Fibroblast of lung (primary cell): ENCODE results near the gene SLC25A33. TPM values are rescaled to one million over a fixed set of nuclear protein-coding genes. Genes with fewer than 3 reads are reported as not detected.

ENCODE experiments used
- DNase-seq, 2 donors: peaks; one replicate each; pipeline versions ENCODE4 v3.0.0 to v3.0.0-alpha.2; 2010; ENCODE audit warnings: low read depth in 2 of 2
- H2AFZ ChIP-seq: 2 replicates; pipeline ENCODE4 v1.5.1; 2012; ENCODE audit warnings: low read length, control low read depth, inconsistent platforms
- H3K27ac ChIP-seq: 2 replicates; pipeline ENCODE4 v1.5.1; 2011; ENCODE audit warnings: low read length, control low read depth; ENCODE audit not compliant: insufficient read depth
- H3K27me3 ChIP-seq: 2 replicates; pipeline ENCODE4 v1.5.1; 2011; ENCODE audit warnings: mild to moderate bottlenecking, low read length; ENCODE audit not compliant: control insufficient read depth, insufficient read depth
- H3K36me3 ChIP-seq: 2 replicates; pipeline ENCODE4 v1.5.1; 2011; ENCODE audit warnings: low read length; ENCODE audit not compliant: control insufficient read depth, insufficient read depth
- H3K4me1 ChIP-seq: 2 replicates; pipeline ENCODE4 v1.5.1; 2011; ENCODE audit warnings: low read length; ENCODE audit not compliant: control insufficient read depth, insufficient read depth; ENCODE audit errors: extremely low read depth
- H3K4me2 ChIP-seq: 2 replicates; pipeline ENCODE4 v1.5.1; 2011; ENCODE audit warnings: low read length, control low read depth; ENCODE audit not compliant: insufficient read depth; ENCODE audit errors: extremely low read depth
- H3K4me3 ChIP-seq, 4 experiments: fragments of 200-600 bp in 1 of 4; sonication (generic) in 1 of 4; replicated peaks in 1 of 4; 2 replicates each; pipeline ENCODE4 v1.5.1; 2011 to 2016; ENCODE audit warnings: low read length in 4 of 4, low read depth in 3 of 4, mild to moderate bottlenecking in 3 of 4, control low read depth in 2 of 4, inconsistent platforms in 1 of 4, mixed read lengths in 1 of 4; ENCODE audit not compliant: insufficient read depth in 1 of 4; ENCODE audit errors: control extremely low read depth in 1 of 4
- H3K79me2 ChIP-seq: 2 replicates; pipeline ENCODE4 v1.5.1; 2012; ENCODE audit warnings: mild to moderate bottlenecking, low read length, inconsistent platforms; ENCODE audit not compliant: control insufficient read depth, insufficient read depth
- H3K9ac ChIP-seq: 2 replicates; pipeline ENCODE4 v1.5.1; 2011; ENCODE audit warnings: mild to moderate bottlenecking, low read length, control low read depth; ENCODE audit not compliant: insufficient read depth
- H3K9me3 ChIP-seq: 2 replicates; pipeline ENCODE4 v1.5.1; 2012; ENCODE audit warnings: low read depth, low read length; ENCODE audit not compliant: control insufficient read depth, insufficient read depth
- H4K20me1 ChIP-seq: 2 replicates; pipeline ENCODE4 v1.5.1; 2011; ENCODE audit warnings: low read length; ENCODE audit not compliant: control insufficient read depth, insufficient read depth; ENCODE audit errors: extremely low read depth
- EZH2 ChIP-seq: IDR thresholded peaks from 2 replicates; pipeline ENCODE4 v1.5.1; 2012; ENCODE audit warnings: low read length, control low read depth, mild to moderate bottlenecking; ENCODE audit errors: missing control alignments
- polyA plus RNA-seq, 2 donors: library from polyadenylated mRNA; depleted of rRNA in 1 of 2; stranded (reverse) in 1 of 2; unstranded in 1 of 2; fragments of >200 nt; gene quantifications; 2 replicates each; pipeline ENCODE4 v1.2.1, GENCODE V29; 2011 to 2012; ENCODE audit warnings: missing spikeins in 1 of 2
- total RNA-seq: library from RNA; depleted of rRNA; stranded (reverse); fragments of >200 nt; gene quantifications from 2 replicates; pipeline ENCODE4 v1.2.1, GENCODE V29; 2014
- TF ChIP-seq, protein P1 (sequence below), 2 donors: IDR thresholded peaks in 1 of 2; conservative IDR thresholded peaks in 1 of 2; 1 replicate in 1 of 2; 2 replicates in 1 of 2; pipeline ENCODE4 v1.5.1; 2011 to 2012; ENCODE audit warnings: low read length in 2 of 2, control low read depth in 1 of 2, inconsistent platforms in 1 of 2, low read depth in 1 of 2, mild to moderate bottlenecking in 1 of 2

The SLC25A33 gene
- total and polyA plus RNA-seq, 2 donors (not counting 1 experiment from before 2014, with no cell fraction given), result 3.5 to 4.8 TPM

DNA sequence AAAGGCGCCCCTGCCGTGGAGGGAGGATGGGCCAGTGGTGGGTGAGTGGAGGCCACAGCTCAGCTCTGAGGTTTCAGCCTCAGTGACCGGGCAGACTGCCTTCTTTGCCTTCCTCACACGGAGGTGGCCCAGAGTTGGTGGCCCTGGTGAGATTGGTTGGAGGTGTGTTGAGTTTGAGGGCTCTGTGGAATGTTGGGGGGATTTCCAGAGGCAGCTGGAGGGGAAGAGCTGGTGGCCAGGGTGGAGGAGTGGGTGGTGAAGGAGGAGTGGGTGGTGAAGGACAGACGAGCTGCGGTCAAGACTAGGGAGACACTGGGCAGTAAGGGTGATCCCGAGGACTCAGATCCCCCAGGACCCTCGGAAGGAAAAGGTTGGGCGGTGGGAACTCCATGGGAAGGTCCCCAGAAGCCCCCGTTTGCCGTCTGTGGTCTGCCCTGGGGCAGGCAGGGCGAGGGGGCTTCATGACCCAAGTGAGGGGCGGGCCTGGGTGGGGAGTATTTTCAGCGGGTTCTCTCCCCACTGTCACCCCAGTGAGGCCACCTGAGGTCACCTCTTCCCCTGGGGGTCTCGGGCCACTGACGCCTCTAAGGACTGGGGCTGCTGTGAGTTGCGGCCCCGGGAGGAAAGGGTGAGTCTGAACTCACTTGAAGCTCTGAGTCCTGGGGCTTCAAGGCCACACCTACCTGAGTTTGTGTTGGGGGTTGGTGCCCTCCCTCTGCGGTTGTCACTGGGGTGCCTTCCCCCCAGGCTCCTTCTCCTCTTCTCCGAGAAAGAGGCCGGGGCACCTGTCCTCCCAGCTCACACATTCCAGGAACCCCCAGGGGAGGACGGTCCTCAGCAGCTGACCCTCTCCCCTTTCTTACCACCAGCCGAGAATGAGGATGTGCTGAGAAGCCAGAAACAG, 89.5 kb downstream of the SLC25A33 start:
- no peaks in the 10 kb centered on the region for H3K36me3 ChIP-seq
- H2AFZ ChIP-seq, result no peak overlapping the region
- no peaks in the 10 kb centered on the region for H3K9me3 ChIP-seq
- TF ChIP-seq, protein P1, sequence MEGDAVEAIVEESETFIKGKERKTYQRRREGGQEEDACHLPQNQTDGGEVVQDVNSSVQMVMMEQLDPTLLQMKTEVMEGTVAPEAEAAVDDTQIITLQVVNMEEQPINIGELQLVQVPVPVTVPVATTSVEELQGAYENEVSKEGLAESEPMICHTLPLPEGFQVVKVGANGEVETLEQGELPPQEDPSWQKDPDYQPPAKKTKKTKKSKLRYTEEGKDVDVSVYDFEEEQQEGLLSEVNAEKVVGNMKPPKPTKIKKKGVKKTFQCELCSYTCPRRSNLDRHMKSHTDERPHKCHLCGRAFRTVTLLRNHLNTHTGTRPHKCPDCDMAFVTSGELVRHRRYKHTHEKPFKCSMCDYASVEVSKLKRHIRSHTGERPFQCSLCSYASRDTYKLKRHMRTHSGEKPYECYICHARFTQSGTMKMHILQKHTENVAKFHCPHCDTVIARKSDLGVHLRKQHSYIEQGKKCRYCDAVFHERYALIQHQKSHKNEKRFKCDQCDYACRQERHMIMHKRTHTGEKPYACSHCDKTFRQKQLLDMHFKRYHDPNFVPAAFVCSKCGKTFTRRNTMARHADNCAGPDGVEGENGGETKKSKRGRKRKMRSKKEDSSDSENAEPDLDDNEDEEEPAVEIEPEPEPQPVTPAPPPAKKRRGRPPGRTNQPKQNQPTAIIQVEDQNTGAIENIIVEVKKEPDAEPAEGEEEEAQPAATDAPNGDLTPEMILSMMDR (conservative IDR thresholded peaks at IDR 0.05 in 1 of 2, IDR thresholded peaks at IDR 0.05 in 1 of 2; ENCODE audit: low read depth in 1 of 2, low read length in 2 of 2), result no peak
- no peak for TF ChIP-seq EZH2
- no peaks in the 10 kb centered on the region for H3K79me2 ChIP-seq
- H4K20me1 ChIP-seq, result no peaks in the 10 kb centered on the region
- no peak overlapping the region for H3K9ac ChIP-seq
- H3K4me1 ChIP-seq, result no peaks in the 10 kb centered on the region
- DNase-seq, result no peak
- H3K27me3 ChIP-seq, result no peaks in the 10 kb centered on the region
- H3K4me2 ChIP-seq, result no peak overlapping the region
- H3K4me3 ChIP-seq, result no peak overlapping the region
- H3K27ac ChIP-seq, result no peak overlapping the region

DNA sequence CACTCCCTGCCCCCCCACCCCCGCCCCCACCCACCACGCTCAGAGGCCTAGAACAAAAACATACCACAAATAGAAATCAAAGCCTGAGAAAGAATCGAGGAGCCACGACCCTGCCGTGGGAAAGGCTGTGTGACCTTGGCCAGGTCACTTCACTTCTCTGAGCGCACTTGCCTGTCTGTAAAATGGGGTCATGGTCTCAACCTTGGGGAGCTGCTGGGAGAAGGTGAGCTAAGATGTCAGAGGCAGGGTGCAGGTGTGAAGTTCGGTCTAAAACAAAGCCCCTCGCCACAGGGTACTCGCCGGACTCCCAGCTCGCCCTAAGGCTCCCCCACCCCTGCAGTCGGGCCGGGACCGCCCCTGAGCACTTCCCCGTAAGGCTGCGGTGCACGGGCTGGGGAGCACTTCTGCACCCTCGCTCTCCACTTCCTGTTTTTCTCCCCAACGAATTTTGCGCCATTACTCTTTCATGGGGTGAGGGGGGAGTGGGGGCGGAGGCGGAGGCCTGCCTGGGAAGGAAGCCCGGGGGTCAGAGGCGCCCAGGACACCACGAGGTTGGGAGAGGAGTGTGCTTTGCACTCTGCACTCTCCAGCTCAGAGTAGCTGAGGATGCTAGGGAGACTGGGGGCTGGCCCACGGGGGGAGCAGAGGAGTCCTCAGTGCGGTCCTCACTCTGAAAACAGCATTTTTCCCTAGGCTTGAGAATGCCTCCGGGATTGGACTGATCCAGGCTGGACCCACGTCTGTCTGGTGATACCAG, 90.4 kb downstream of the SLC25A33 start:
- Histone ChIP-seq H3K36me3 (no peaks in the 10 kb centered on the region), H3K4me3 (no peak overlapping the region), H4K20me1 (no peaks in the 10 kb centered on the region), H3K27ac (no peak overlapping the region), H3K9me3 (no peaks in the 10 kb centered on the region), H3K27me3 (no peaks in the 10 kb centered on the region), H3K4me2 (no peak overlapping the region), H3K4me1 (no peaks in the 10 kb centered on the region), H3K9ac (no peak overlapping the region), H2AFZ (no peak overlapping the region), H3K79me2 (no peaks in the 10 kb centered on the region)
- DNase-seq, result no peak
- TF ChIP-seq, protein P1 (conservative IDR thresholded peaks at IDR 0.05 in 1 of 2, IDR thresholded peaks at IDR 0.05 in 1 of 2; ENCODE audit: low read depth in 1 of 2, low read length in 2 of 2), result no peak
- TF ChIP-seq EZH2, result no peak

DNA sequence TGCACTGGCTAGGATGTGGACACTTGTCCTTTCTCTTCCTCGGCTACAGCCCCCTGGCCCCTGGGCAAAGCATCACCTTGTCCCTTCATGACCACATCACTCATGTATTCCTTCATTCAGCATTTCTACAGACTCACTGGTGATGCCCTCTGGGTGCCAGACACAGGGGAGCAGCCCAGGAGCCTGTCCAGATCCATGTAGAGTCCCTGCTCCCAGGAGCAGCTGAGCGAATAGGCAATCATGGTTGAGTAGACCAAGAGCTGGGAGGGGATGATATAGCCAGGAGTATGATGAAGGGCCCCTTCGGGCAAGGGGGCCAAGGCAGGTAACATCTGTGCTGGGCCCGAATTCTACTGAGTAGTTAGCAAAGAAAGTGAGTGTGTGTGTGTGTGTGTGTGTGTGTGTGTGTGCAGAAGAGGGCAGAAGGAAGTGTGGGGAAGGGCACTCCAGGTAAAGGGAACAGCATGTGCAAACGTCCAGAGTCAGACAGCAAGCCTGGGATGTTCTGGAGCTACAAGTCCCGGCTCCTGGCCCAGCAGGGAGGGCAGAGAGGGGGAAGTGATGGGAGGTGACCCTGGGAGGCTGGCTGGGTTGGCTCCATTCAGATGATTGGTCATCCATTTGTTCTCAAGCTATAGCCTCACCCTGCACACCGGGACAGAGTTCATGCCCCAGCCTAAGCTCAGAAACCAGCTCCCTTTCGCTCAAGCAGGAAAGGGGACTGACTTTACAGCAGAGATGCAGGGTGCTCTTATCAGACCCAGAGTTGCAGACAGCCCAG, 91.3 kb downstream of the SLC25A33 start:
- Histone ChIP-seq H3K27ac (no peak overlapping the region), H3K36me3 (no peaks in the 10 kb centered on the region), H3K79me2 (no peaks in the 10 kb centered on the region), H2AFZ (no peak overlapping the region), H3K9me3 (no peaks in the 10 kb centered on the region), H3K27me3 (no peaks in the 10 kb centered on the region), H4K20me1 (no peaks in the 10 kb centered on the region), H3K4me1 (no peaks in the 10 kb centered on the region), H3K9ac (no peak overlapping the region), H3K4me2 (no peak overlapping the region), H3K4me3 (no peak overlapping the region)
- DNase-seq, result peak in 1 of 2 donors; percentile 13
- no peak for TF ChIP-seq EZH2
